Peyer's patch (tissue), 4 donors: ENCODE measurements around the gene PPARA.

Experiments
- POLR2A ChIP-seq, 2 donors: fragments of 450-650 bp; IDR thresholded peaks; one replicate each; pipeline ENCODE4 v1.5.1; 2017; ENCODE audit warnings: antibody characterized with exemption in 2 of 2, mild to moderate bottlenecking in 2 of 2, moderate library complexity in 2 of 2
- TF ChIP-seq, protein P1 (sequence below), 6 experiments: fragments of 450-650 bp in 4 of 6; fragments of 200-600 bp in 2 of 6; sonication (generic) in 1 of 6; IDR thresholded peaks; one replicate each; pipeline ENCODE4 v1.5.1; 2017 to 2019; ENCODE audit warnings: antibody characterized with exemption in 6 of 6, mild to moderate bottlenecking in 3 of 6, moderate library complexity in 1 of 6

- TF ChIP-seq, protein P1, sequence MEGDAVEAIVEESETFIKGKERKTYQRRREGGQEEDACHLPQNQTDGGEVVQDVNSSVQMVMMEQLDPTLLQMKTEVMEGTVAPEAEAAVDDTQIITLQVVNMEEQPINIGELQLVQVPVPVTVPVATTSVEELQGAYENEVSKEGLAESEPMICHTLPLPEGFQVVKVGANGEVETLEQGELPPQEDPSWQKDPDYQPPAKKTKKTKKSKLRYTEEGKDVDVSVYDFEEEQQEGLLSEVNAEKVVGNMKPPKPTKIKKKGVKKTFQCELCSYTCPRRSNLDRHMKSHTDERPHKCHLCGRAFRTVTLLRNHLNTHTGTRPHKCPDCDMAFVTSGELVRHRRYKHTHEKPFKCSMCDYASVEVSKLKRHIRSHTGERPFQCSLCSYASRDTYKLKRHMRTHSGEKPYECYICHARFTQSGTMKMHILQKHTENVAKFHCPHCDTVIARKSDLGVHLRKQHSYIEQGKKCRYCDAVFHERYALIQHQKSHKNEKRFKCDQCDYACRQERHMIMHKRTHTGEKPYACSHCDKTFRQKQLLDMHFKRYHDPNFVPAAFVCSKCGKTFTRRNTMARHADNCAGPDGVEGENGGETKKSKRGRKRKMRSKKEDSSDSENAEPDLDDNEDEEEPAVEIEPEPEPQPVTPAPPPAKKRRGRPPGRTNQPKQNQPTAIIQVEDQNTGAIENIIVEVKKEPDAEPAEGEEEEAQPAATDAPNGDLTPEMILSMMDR (IDR thresholded peaks at IDR 0.05) = no peak
- TF ChIP-seq POLR2A (IDR thresholded peaks at IDR 0.05) = no peak
Measured at GRCh38 chr22:46134111-46134705, 16.1 kb upstream of the PPARA start.
